ENCODE measurements around the gene EFHD1.

The EFHD1 gene

GRCh38 chr2:232633413-232634205, at the start of gene EFHD1:
TSS of gene EFHD1 (plus strand) at chr2:232633604. CDS start at chr2:232633705, 101 bp downstream.
- peak; percentile 1 to 37 (median 28) for DNase-seq (ENCODE audit: low read depth in 2 of 3, low spot score in 1 of 3)

GRCh38 chr2:232584238-232584637, 49.2 kb upstream of the EFHD1 start:
- DNase-seq (ENCODE audit: low read depth in 2 of 3, low spot score in 1 of 3) = no peak

GRCh38 chr2:232586943-232587505, 46.4 kb upstream of the EFHD1 start:
- DNase-seq (ENCODE audit: low read depth in 2 of 3, low spot score in 1 of 3) = no peak

- no peak for DNase-seq (ENCODE audit: low read depth in 2 of 3, low spot score in 1 of 3)
Observed at GRCh38 chr2:232587512-232587911, 45.9 kb upstream of the EFHD1 start.

- DNase-seq (ENCODE audit: low read depth in 2 of 3, low spot score in 1 of 3) = no peak
Observed at GRCh38 chr2:232588031-232588430, 45.4 kb upstream of the EFHD1 start.

GRCh38 chr2:232588680-232589585, 44.5 kb upstream of the EFHD1 start:
- no peak for DNase-seq (ENCODE audit: low read depth in 2 of 3, low spot score in 1 of 3)

- DNase-seq (ENCODE audit: low read depth in 2 of 3, low spot score in 1 of 3) = no peak
Observed at GRCh38 chr2:232592772-232593395, 40.5 kb upstream of the EFHD1 start.

GRCh38 chr2:232593982-232594381, 39.4 kb upstream of the EFHD1 start:
- no peak for DNase-seq (ENCODE audit: low read depth in 2 of 3, low spot score in 1 of 3)

GRCh38 chr2:232597362-232598079, 35.9 kb upstream of the EFHD1 start:
- DNase-seq (ENCODE audit: low read depth in 2 of 3, low spot score in 1 of 3) = no peak

- no peak for DNase-seq (ENCODE audit: low read depth in 2 of 3, low spot score in 1 of 3)
Observed at GRCh38 chr2:232598293-232598692, 35.1 kb upstream of the EFHD1 start.

GRCh38 chr2:232600053-232600773, 33.2 kb upstream of the EFHD1 start:
- DNase-seq (ENCODE audit: low read depth in 2 of 3, low spot score in 1 of 3) = no peak

GRCh38 chr2:232603283-232603682, 30.1 kb upstream of the EFHD1 start:
- no peak for DNase-seq (ENCODE audit: low read depth in 2 of 3, low spot score in 1 of 3)

GRCh38 chr2:232604535-232604934, 28.9 kb upstream of the EFHD1 start:
- DNase-seq (ENCODE audit: low read depth in 2 of 3, low spot score in 1 of 3) = no peak

GRCh38 chr2:232607011-232607410, 26.4 kb upstream of the EFHD1 start:
- DNase-seq (ENCODE audit: low read depth in 2 of 3, low spot score in 1 of 3) = no peak

- DNase-seq (ENCODE audit: low read depth in 2 of 3, low spot score in 1 of 3) = no peak
Observed at GRCh38 chr2:232609607-232610006, 23.8 kb upstream of the EFHD1 start.

GRCh38 chr2:232610081-232610480, 23.3 kb upstream of the EFHD1 start:
- no peak for DNase-seq (ENCODE audit: low read depth in 2 of 3, low spot score in 1 of 3)

- DNase-seq (ENCODE audit: low read depth in 2 of 3, low spot score in 1 of 3) = no peak
Observed at GRCh38 chr2:232611061-232611460, 22.3 kb upstream of the EFHD1 start.

GRCh38 chr2:232611559-232612218, 21.7 kb upstream of the EFHD1 start:
- DNase-seq (ENCODE audit: low read depth in 2 of 3, low spot score in 1 of 3) = peak; percentile 58 to 75 (median 60)

- DNase-seq (ENCODE audit: low read depth in 2 of 3, low spot score in 1 of 3) = no peak
Observed at GRCh38 chr2:232613538-232614134, 19.8 kb upstream of the EFHD1 start.
